WI38 (cell line): ENCODE results near the gene BCAS3.

ENCODE experiments used
- H3K4me3 ChIP-seq: 2 replicates; pipeline ENCODE4 v1.5.1; 2011; ENCODE audit warnings: low read depth, mild to moderate bottlenecking, control low read depth, low read length
- CTCF ChIP-seq: IDR thresholded peaks from 2 replicates; pipeline ENCODE4 v1.5.1; 2012; ENCODE audit warnings: low read depth, mild to moderate bottlenecking, control low read depth, low read length

Gene BCAS3

GRCh38 chr17:61267847-61268246 is 590.2 kb downstream of the BCAS3 start:
- H3K4me3 ChIP-seq: no peak overlapping the region
- no peak for TF ChIP-seq CTCF

- no peak for TF ChIP-seq CTCF
- H3K4me3 ChIP-seq: no peak overlapping the region
These were observed 597.7 kb downstream of the BCAS3 start for GRCh38 chr17:61275395-61275794.

GRCh38 chr17:61276806-61277205 is 599.2 kb downstream of the BCAS3 start:
- TF ChIP-seq CTCF: no peak
- no peak overlapping the region for H3K4me3 ChIP-seq

- H3K4me3 ChIP-seq: no peak overlapping the region
These were observed 602.0 kb downstream of the BCAS3 start for GRCh38 chr17:61279476-61280145.

GRCh38 chr17:61280338-61280737 is 602.7 kb downstream of the BCAS3 start:
- TF ChIP-seq CTCF: no peak
- H3K4me3 ChIP-seq: no peak overlapping the region

More at GRCh38 chr17:61279476-61280145, 602.0 kb downstream of the BCAS3 start:
- no peak for TF ChIP-seq CTCF

- no peak overlapping the region for H3K4me3 ChIP-seq
- no peak for TF ChIP-seq CTCF
These were observed 603.2 kb downstream of the BCAS3 start for GRCh38 chr17:61280851-61281250.

GRCh38 chr17:61282377-61282776 is 604.7 kb downstream of the BCAS3 start:
- TF ChIP-seq CTCF: no peak
- no peak overlapping the region for H3K4me3 ChIP-seq
